ENCODE measurements around the gene GAS5. TPM values are rescaled to one million over a fixed set of nuclear protein-coding genes. Genes with fewer than 3 reads are reported as not detected.

The GAS5 gene
- total RNA-seq: 100 to 1,000 TPM in 3 of 4 donors, 10 to 100 TPM in 1; 95.6 to 270 (median 193) TPM

- no peaks in the 10 kb centered on the region for H3K27me3 ChIP-seq
- TF ChIP-seq POLR2A (IDR thresholded peaks at IDR 0.05) (peak; percentile 98 to 99), CTCF (IDR thresholded peaks at IDR 0.05) (peak in 1 of 6 experiments; percentile 3)
- H3K27ac ChIP-seq: peak within 1 kb of the TSS; percentile 94 to 98 (median 96)
- peaks cover 0 to 43% (median 6%) of the 10 kb centered on the region in 4 donors for H3K4me1 ChIP-seq
- H3K4me3 ChIP-seq: peak within 1 kb of the TSS; percentile 69 to 86 (median 80)
- peaks cover 0 to 30% (median 0%) of the 10 kb centered on the region in 3 donors for H3K36me3 ChIP-seq
- H3K9me3 ChIP-seq: no peaks in the 10 kb centered on the region
- peak; percentile 99 to 100 (median 100) for DNase-seq
Observed at GRCh38 chr1:173867753-173868265, at the start of gene GAS5. Gene GAS5, minus strand, starts transcription at chr1:173867989.

- Histone ChIP-seq H3K4me3 (peak within 1 kb of the TSS in 1 of 4 donors; percentile 35), H3K36me3 (no peaks in the 10 kb centered on the region), H3K4me1 (no peaks in the 10 kb centered on the region), H3K9me3 (no peaks in the 10 kb centered on the region), H3K27me3 (no peaks in the 10 kb centered on the region), H3K27ac (no peak within 1 kb of the TSS)
- no peak for DNase-seq
- no peak for TF ChIP-seq CTCF (IDR thresholded peaks at IDR 0.05)
- no peak for TF ChIP-seq POLR2A (IDR thresholded peaks at IDR 0.05)
Observed at GRCh38 chr1:173917149-173917548, 49.4 kb upstream of the GAS5 start, which contains the start of gene SERPINC1. Gene SERPINC1, minus strand, starts transcription at chr1:173917327. Its CDS starts 68 bp downstream, at chr1:173917259.

- DNase-seq: no peak
- no peaks in the 10 kb centered on the region for H3K27me3 ChIP-seq
- peak overlapping the region in 1 of 4 donors; percentile 35 for H3K4me3 ChIP-seq
- H3K4me1 ChIP-seq: no peaks in the 10 kb centered on the region
- no peak for TF ChIP-seq CTCF (IDR thresholded peaks at IDR 0.05)
- H3K9me3 ChIP-seq: no peaks in the 10 kb centered on the region
- no peaks in the 10 kb centered on the region for H3K36me3 ChIP-seq
- H3K27ac ChIP-seq: no peak overlapping the region
Observed at GRCh38 chr1:173916667-173917066, 48.9 kb upstream of the GAS5 start.

GRCh38 chr1:173915596-173915995 lies 47.8 kb upstream of the GAS5 start:
- no peak overlapping the region for H3K27ac ChIP-seq
- DNase-seq: no peak
- no peaks in the 10 kb centered on the region for H3K27me3 ChIP-seq

GRCh38 chr1:173914366-173914871 lies 46.6 kb upstream of the GAS5 start:
- no peak overlapping the region for H3K27ac ChIP-seq
- TF ChIP-seq POLR2A (IDR thresholded peaks at IDR 0.05): no peak
- TF ChIP-seq CTCF (IDR thresholded peaks at IDR 0.05): peak in 4 of 6 experiments; percentile 50 to 59 (median 54)
- no peaks in the 10 kb centered on the region for H3K4me1 ChIP-seq
- no peaks in the 10 kb centered on the region for H3K36me3 ChIP-seq
- H3K9me3 ChIP-seq: no peaks in the 10 kb centered on the region
- no peaks in the 10 kb centered on the region for H3K27me3 ChIP-seq
- DNase-seq: peak in 2 of 3 donors; percentile 25 to 69
- H3K4me3 ChIP-seq: no peak overlapping the region

More at GRCh38 chr1:173915596-173915995, 47.8 kb upstream of the GAS5 start:
- Histone ChIP-seq H3K4me1 (no peaks in the 10 kb centered on the region), H3K9me3 (no peaks in the 10 kb centered on the region), H3K4me3 (peak overlapping the region in 1 of 4 donors; percentile 35), H3K36me3 (no peaks in the 10 kb centered on the region)
- TF ChIP-seq CTCF (IDR thresholded peaks at IDR 0.05) (no peak), POLR2A (IDR thresholded peaks at IDR 0.05) (no peak)

All from Peyer's patch (tissue), 4 donors.